ENCODE data around the gene PCDHGA1.

DNA sequence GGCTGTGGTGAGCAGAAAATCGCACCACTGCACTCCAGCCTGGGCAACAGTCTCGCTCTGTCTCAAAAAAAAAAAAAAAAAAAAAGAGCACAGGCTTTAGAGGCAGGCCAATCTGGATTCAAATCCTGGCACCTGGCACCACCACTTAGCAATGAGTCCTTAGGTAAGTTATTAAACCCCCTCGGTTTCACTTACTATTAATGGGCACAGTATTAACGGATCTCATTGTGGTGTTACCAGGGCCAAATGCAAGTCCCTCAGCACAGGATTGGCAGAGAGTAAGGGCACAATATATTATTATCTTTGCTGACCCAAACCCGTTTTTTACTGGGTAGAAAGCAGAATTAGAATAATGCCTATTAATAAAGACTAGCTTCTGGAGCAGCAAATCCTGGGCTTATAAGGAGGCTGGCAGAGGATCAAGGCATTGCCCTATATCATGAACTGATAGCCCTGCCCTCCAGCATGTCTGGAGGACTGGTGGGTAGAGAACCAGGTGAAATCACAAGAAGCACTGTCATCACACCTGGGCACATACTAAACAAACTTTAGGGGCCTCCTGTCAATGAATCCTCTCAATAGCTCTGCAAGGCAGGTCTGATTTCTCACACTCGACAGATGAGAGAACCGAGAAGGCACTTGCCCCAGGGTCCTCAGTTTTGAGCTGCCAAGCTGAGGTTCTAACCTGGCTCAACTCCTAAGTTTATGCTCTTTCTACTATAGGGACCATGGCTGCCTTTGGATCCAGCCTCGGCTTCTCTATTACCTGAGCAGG is 176.3 kb downstream of the PCDHGA1 start:
- TF ChIP-seq CHD2 (IDR thresholded peaks at IDR 0.05; ENCODE audit: low read length, partially characterized antibody), result no peak
- TF ChIP-seq, protein P1, sequence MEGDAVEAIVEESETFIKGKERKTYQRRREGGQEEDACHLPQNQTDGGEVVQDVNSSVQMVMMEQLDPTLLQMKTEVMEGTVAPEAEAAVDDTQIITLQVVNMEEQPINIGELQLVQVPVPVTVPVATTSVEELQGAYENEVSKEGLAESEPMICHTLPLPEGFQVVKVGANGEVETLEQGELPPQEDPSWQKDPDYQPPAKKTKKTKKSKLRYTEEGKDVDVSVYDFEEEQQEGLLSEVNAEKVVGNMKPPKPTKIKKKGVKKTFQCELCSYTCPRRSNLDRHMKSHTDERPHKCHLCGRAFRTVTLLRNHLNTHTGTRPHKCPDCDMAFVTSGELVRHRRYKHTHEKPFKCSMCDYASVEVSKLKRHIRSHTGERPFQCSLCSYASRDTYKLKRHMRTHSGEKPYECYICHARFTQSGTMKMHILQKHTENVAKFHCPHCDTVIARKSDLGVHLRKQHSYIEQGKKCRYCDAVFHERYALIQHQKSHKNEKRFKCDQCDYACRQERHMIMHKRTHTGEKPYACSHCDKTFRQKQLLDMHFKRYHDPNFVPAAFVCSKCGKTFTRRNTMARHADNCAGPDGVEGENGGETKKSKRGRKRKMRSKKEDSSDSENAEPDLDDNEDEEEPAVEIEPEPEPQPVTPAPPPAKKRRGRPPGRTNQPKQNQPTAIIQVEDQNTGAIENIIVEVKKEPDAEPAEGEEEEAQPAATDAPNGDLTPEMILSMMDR (IDR thresholded peaks at IDR 0.05), result no peak
- TF ChIP-seq CBX8 (IDR thresholded peaks at IDR 0.05), result no peak
- TF ChIP-seq, protein P2, sequence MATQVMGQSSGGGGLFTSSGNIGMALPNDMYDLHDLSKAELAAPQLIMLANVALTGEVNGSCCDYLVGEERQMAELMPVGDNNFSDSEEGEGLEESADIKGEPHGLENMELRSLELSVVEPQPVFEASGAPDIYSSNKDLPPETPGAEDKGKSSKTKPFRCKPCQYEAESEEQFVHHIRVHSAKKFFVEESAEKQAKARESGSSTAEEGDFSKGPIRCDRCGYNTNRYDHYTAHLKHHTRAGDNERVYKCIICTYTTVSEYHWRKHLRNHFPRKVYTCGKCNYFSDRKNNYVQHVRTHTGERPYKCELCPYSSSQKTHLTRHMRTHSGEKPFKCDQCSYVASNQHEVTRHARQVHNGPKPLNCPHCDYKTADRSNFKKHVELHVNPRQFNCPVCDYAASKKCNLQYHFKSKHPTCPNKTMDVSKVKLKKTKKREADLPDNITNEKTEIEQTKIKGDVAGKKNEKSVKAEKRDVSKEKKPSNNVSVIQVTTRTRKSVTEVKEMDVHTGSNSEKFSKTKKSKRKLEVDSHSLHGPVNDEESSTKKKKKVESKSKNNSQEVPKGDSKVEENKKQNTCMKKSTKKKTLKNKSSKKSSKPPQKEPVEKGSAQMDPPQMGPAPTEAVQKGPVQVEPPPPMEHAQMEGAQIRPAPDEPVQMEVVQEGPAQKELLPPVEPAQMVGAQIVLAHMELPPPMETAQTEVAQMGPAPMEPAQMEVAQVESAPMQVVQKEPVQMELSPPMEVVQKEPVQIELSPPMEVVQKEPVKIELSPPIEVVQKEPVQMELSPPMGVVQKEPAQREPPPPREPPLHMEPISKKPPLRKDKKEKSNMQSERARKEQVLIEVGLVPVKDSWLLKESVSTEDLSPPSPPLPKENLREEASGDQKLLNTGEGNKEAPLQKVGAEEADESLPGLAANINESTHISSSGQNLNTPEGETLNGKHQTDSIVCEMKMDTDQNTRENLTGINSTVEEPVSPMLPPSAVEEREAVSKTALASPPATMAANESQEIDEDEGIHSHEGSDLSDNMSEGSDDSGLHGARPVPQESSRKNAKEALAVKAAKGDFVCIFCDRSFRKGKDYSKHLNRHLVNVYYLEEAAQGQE (IDR thresholded peaks at IDR 0.05), result no peak
